Stomach (tissue), 4 donors: ENCODE results near the gene MAP3K5.

ENCODE experiments used
- CTCF ChIP-seq, 7 experiments: fragments of 450-650 bp in 4 of 7; fragments of 200-600 bp in 3 of 7; sonication (generic) in 3 of 7; IDR thresholded peaks; one replicate each; pipeline ENCODE4 v1.5.1; 2016 to 2019; ENCODE audit warnings: antibody characterized with exemption in 7 of 7, control low read depth in 2 of 7, mild to moderate bottlenecking in 1 of 7
- EP300 ChIP-seq: sonication (generic); formaldehyde crosslinking; IDR thresholded peaks from one replicate; pipeline ENCODE4 v1.6.1; 2017; ENCODE audit warnings: antibody characterized with exemption
- POLR2A ChIP-seq, 4 donors: fragments of 450-650 bp; IDR thresholded peaks; one replicate each; pipeline ENCODE4 v1.6.1; 2016; ENCODE audit warnings: antibody characterized with exemption in 4 of 4, control low read depth in 2 of 4, mild to moderate bottlenecking in 1 of 4, moderate library complexity in 1 of 4

GRCh38 chr6:136840276-136841001 lies 48.2 kb upstream of the MAP3K5 start:
- TF ChIP-seq CTCF (IDR thresholded peaks at IDR 0.05) = no peak
- TF ChIP-seq EP300 = no peak
- no peak for TF ChIP-seq POLR2A (IDR thresholded peaks at IDR 0.05)
